Activated CD4-positive, alpha-beta memory T cell treated with anti-CD3 and anti-CD28 coated beads, Interleukin-2, amount 10 ng/mL, durations not matched to agents 7 days and 5 days (primary cell): ENCODE measurements around the gene CCDC90B. TPM values are rescaled to one million over a fixed set of nuclear protein-coding genes. Genes with fewer than 3 reads are reported as not detected.
"Not testable (repeated sequence)": the region's sequence is repeated elsewhere in the genome, so short reads cannot be mapped to it uniquely, and the experiment has no call there.

ENCODE experiments used
- CTCF ChIA-PET: fragments of 350-600 bp; sonication (Branson Sonifier 250); formaldehyde crosslinking; loops from one replicate; lab custom pipeline; 2021; ENCODE audit warnings: antibody characterized with exemption, inconsistent platforms; lab: Charles Lee
- POLR2A ChIA-PET: fragments of 350-600 bp; sonication (Branson Sonifier 250); formaldehyde crosslinking; loops from one replicate; lab custom pipeline; 2021; ENCODE audit warnings: antibody characterized with exemption; lab: Charles Lee
- DNase-seq: peaks from one replicate; pipeline ENCODE4 v3.0.0-alpha.2; 2020
- H3K27ac Mint-ChIP-seq: one replicate; pipeline ENCODE4 v1.8.0; 2021; ENCODE audit warnings: mild to moderate bottlenecking, mixed read lengths
- H3K27me3 Mint-ChIP-seq: one replicate; pipeline ENCODE4 v1.8.0; 2021; ENCODE audit warnings: mixed read lengths
- H3K36me3 Mint-ChIP-seq: one replicate; pipeline ENCODE4 v1.8.0; 2021; ENCODE audit warnings: low read depth, mixed read lengths
- H3K4me1 Mint-ChIP-seq: one replicate; pipeline ENCODE4 v1.8.0; 2021; ENCODE audit warnings: mixed read lengths
- H3K4me3 Mint-ChIP-seq: one replicate; pipeline ENCODE4 v1.8.0; 2021; ENCODE audit warnings: mild to moderate bottlenecking, mixed read lengths
- H3K9me3 Mint-ChIP-seq: one replicate; pipeline ENCODE4 v1.8.0; 2021; ENCODE audit warnings: mixed read lengths
- total RNA-seq, 2 experiments: library from RNA; stranded (reverse); gene quantifications; one replicate each; pipeline ENCODE4 v1.2.3, GENCODE V29; 2021

Gene CCDC90B
- total RNA-seq, 2 experiments from 2014 or later: 29.7 to 31.5 TPM

DNA sequence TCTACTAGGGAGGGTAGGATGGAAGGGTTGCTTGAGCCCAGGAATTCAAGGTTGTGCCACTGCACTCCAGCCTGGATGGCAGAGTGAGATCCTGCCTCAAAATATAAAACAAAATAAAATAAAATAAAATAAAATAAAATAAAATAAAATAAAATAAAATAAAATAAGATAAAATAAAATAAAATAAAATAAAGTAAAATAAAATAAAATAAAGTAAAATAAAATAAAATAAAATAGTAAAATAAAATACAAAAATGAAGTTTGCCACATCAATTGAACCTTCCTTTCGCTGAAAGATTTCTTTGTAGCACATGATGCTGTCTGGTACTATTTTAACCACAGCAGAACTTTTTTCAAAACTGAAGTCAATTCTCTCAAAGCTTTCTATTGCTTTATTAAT lies 22.4 kb upstream of the CCDC90B start:
- POLR2A ChIA-PET, H3K4me3 Mint-ChIP-seq, H3K27ac Mint-ChIP-seq, DNase-seq, H3K9me3 Mint-ChIP-seq, H3K4me1 Mint-ChIP-seq, H3K36me3 Mint-ChIP-seq, H3K27me3 Mint-ChIP-seq: not testable (repeated sequence)
- CTCF ChIA-PET: interaction anchor here (4.0 kb wide), 1 partner anchor 15 kb away, joined by 16 read pairs; no protein-coding TSS in a partner anchor

DNA sequence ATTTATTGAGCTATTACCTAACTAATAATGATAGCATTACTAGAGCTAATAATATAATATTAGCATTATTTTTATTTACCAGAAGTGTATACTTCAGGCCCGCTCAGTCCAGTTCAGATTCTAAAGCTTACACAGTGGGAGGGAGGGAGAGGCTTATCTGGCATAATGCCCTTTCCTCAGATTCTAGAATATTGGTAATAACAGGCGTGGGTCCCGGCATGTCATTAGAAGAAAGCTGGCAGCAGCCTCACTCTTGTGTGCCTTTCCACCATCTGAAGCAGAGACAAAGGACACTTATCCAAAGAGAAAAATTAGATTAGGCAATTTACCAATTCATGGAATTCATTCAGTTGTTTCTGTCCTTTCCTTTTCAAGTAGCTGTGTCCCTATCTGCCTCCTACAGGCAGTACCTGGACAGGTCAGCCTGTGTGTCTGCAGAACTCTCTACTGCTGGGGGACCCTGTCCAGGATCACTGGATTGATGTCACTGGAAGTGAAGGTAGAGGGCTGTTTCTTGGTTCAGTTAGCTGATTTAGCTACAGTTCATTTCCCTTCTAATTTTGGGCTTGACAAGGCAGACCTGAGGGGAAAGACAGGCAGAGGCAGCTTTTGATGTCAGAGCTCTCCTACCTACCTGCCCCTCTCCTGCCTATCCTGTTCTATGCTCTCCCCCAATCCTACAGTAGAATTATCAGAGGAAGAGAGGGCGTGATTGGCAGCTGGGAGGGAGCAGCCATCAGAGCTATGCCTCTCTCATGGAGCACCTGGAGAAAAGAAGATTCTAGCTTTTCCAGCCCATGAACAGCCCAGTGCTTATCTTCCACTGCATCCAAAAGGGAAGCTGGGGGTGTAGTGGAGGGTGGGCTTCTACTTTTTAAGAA lies 20.3 kb upstream of the CCDC90B start:
- peaks cover 7% of the 10 kb centered on the region for H3K27me3 Mint-ChIP-seq
- DNase-seq: no peak
- H3K9me3 Mint-ChIP-seq: no peaks in the 10 kb centered on the region
- H3K36me3 Mint-ChIP-seq: no peaks in the 10 kb centered on the region
- CTCF ChIA-PET: interaction anchor here (4.0 kb wide), 1 partner anchor 13 kb away, joined by 16 read pairs; no protein-coding TSS in a partner anchor
- no peak overlapping the region for H3K27ac Mint-ChIP-seq
- no peaks in the 10 kb centered on the region for H3K4me1 Mint-ChIP-seq
- H3K4me3 Mint-ChIP-seq: no peak overlapping the region
- POLR2A ChIA-PET: no interaction called here

DNA sequence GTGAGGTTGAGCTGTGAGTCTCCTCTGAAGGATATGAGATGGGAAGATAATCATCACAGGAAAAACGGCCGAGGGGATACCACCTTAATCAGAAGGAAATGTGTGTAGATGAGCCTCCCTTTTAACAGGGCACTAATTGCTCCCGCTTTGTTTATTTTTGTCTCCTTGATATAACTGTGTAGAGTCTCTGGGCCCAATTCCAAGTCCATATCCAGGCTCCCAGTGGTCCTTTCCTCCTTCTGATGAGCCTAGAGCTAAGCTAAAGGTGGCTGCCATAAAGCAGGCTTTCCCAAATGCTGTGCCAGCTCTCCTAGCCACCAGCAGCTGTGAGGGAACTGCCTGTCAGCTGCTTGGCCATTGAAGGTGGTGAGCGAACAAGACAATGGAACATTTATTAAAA lies 17.1 kb upstream of the CCDC90B start:
- DNase-seq: no peak
- ChIA-PET POLR2A (no interaction called here), CTCF (interaction anchor here (3.3 kb wide), 1 partner anchor 11 kb away, joined by 15 read pairs; no protein-coding TSS in a partner anchor)
- Mint-ChIP-seq H3K9me3 (no peaks in the 10 kb centered on the region), H3K4me3 (no peak overlapping the region), H3K27me3 (peaks cover 10% of the 10 kb centered on the region), H3K36me3 (no peaks in the 10 kb centered on the region), H3K4me1 (no peaks in the 10 kb centered on the region), H3K27ac (no peak overlapping the region)

DNA sequence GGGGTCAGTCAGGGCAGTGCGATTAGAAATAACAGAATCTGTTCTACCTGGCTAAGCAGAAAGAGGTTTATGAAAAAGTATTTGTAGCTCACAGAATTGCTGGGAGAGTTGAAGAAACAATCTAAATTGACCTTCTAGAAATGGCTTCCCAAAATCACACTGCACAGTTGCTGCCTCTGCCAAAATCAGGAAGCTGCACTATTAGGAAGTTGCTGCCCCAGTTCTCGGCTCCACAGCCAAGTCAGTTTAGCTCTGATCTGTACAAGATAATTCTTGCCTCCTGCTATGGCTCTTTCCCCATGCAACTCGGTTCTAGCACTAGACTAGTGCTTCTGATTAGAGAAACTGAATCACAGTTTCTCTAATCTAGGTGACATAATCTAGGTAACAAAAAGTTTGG lies 16.0 kb upstream of the CCDC90B start:
- ChIA-PET POLR2A (no interaction called here), CTCF (interaction anchor here (3.3 kb wide), 1 partner anchor 9 kb away, joined by 15 read pairs; no protein-coding TSS in a partner anchor)
- H3K4me3 Mint-ChIP-seq: no peak overlapping the region

DNA sequence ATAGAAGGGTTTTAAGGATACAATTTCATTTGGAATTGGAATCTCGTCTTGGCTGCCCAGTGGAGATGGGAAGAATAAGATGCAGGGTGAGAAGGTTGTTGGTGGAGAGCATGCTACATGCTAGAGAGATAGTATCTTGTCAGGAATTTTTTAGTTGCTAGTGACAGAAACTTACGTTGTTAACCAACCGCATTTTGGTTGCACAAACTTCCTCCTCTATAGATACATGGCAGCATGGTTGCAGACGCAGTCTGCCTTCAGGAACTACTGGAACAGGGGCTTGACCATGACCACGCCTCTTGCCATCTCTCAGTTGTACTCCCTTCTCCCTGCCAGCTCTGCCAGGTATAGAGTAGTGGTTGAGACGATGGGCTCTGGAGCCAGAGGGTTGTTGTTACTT lies 13.5 kb upstream of the CCDC90B start:
- H3K9me3 Mint-ChIP-seq: no peaks in the 10 kb centered on the region
- CTCF ChIA-PET: no interaction called here
- H3K27me3 Mint-ChIP-seq: peaks cover 10% of the 10 kb centered on the region
- H3K4me1 Mint-ChIP-seq: no peaks in the 10 kb centered on the region
- POLR2A ChIA-PET: no interaction called here
- H3K27ac Mint-ChIP-seq: no peak overlapping the region
- H3K4me3 Mint-ChIP-seq: no peak overlapping the region
- no peak for DNase-seq
- H3K36me3 Mint-ChIP-seq: no peaks in the 10 kb centered on the region

More for the DNA sequence above, 16.0 kb upstream of the CCDC90B start:
- H3K27ac Mint-ChIP-seq: no peak overlapping the region
- DNase-seq: no peak
- no peaks in the 10 kb centered on the region for H3K36me3 Mint-ChIP-seq
- H3K4me1 Mint-ChIP-seq: no peaks in the 10 kb centered on the region
- H3K27me3 Mint-ChIP-seq: peaks cover 6% of the 10 kb centered on the region
- no peaks in the 10 kb centered on the region for H3K9me3 Mint-ChIP-seq

DNA sequence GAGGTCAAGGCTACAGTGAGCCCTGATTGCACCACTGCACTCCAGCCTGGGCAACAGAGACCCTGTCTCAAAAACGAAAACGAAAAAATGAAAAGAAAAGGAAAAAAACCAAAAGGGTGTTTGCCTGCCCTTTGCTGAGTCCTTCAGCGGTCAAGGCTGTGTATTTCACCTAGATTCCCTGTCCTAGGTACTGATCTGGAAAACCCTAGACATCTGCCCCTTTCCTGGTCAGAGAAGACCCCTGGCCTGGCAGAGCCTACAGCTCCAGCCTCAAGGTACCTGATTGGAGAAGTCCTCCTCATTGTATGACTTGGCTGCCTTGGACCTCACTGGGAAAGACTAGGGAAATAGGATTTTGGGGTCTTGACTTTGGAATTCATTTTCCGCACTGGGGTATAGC lies 8.0 kb upstream of the CCDC90B start:
- POLR2A ChIA-PET: no interaction called here
- H3K27ac Mint-ChIP-seq: no peak overlapping the region
- no peak overlapping the region for H3K4me3 Mint-ChIP-seq
- no peaks in the 10 kb centered on the region for H3K9me3 Mint-ChIP-seq
- peaks cover 5% of the 10 kb centered on the region for H3K4me1 Mint-ChIP-seq
- H3K27me3 Mint-ChIP-seq: peaks cover 16% of the 10 kb centered on the region
- H3K36me3 Mint-ChIP-seq: no peaks in the 10 kb centered on the region
- CTCF ChIA-PET: interaction anchor here (2.9 to 3.3 kb wide), 3 partner anchors 11 to 21 kb away, joined by 11 to 20 read pairs (median 16); no protein-coding TSS in a partner anchor
- no peak for DNase-seq

DNA sequence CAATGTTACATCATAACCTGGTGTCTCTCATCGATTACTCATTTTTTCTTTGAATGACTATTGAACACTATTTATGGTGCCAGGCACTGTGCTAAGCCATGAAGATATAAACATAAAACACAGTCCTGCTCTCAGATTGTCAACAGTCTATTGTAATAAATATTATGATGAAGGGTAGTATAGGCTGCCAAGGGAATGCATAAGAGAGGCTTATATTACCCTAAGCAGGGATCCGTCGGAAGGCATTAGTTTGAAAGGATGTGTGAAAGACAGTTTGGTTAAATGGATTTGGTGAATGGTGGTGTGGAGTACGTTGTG lies 7.2 kb upstream of the CCDC90B start:
- Mint-ChIP-seq H3K27ac (no peak overlapping the region), H3K4me1 (peaks cover 5% of the 10 kb centered on the region), H3K4me3 (no peak overlapping the region), H3K27me3 (peaks cover 16% of the 10 kb centered on the region), H3K9me3 (no peaks in the 10 kb centered on the region), H3K36me3 (no peaks in the 10 kb centered on the region)
- ChIA-PET CTCF (interaction anchor here (0.8 to 3.3 kb wide), 23 partner anchors 9 to 535 kb away, joined by 3 to 20 read pairs (median 5); partner anchors contain the start of genes ANKRD42 and PRCP), POLR2A (interaction anchor here (1.1 to 1.6 kb wide), 2 partner anchors 217 to 393 kb away, joined by 3 to 4 read pairs; partner anchors contain the start of gene PRCP)
- no peak for DNase-seq

DNA sequence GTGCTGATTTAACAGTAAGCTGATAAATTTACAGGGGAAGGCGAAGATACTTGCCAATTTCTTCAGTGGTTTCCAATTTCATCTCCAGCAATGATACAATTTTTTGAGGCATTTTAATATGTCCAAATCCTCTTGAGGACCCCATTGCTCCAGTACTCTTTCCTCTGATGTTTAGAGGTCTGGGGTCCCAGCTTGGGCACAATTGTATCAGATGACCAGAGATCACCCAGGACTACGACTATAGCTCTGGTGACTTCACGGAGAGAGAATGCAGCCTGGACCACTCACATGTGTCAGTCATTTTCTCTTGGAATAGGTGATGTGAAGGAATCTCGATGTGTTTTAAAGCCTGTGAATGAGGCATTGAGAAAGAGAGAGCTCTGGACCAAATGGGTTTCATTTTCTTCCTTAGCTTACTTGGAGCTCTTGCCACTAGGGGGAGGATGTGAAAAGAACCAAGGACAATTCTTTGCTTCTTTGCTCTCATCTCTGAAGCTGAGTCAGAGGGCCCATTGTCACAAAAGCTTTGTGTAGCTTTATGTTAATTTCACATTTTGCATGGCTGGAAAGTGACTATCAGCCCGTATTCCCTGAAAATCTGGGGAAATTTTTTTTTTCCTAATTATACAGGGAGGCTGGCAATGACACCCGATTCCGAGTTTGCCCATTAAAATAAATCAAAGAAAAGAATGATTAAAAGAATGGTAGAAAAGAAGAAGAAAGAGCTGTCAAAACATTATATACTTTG lies 6.7 kb upstream of the CCDC90B start:
- peaks cover 5% of the 10 kb centered on the region for H3K4me1 Mint-ChIP-seq
- no peak overlapping the region for H3K27ac Mint-ChIP-seq
- ChIA-PET POLR2A (interaction anchor here (0.6 to 1.6 kb wide), 5 partner anchors 16 to 608 kb away, joined by 3 to 4 read pairs (median 4); partner anchors contain the start of genes DDIAS and PRCP), CTCF (interaction anchor here (0.8 to 3.3 kb wide), 25 partner anchors 10 to 535 kb away, joined by 3 to 20 read pairs (median 5); partner anchors contain the start of genes ANKRD42 and PRCP)
- H3K27me3 Mint-ChIP-seq: peaks cover 16% of the 10 kb centered on the region
- H3K4me3 Mint-ChIP-seq: no peak overlapping the region
- H3K9me3 Mint-ChIP-seq: no peaks in the 10 kb centered on the region
- no peaks in the 10 kb centered on the region for H3K36me3 Mint-ChIP-seq
- no peak for DNase-seq

DNA sequence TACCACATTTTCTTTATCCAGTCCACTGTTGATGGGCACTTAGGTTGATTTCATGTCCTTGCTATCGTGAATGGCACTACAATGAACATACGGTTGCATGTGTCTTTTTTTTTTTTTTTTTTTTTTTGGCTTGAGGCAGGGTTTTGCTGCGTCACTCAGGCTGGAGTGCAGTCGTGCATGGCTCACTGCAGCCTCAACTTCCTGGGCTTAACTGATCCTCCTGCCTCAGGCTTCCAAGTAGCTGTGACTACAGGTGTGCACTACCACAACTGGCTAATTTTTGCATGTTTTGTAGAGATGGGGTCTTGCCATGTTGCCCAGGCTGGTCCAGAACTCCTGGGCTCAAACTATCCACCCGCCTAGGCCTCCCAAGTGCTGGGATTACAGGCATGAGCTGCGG lies 1.5 kb upstream of the CCDC90B start:
- H3K36me3 Mint-ChIP-seq: peaks cover 13% of the 10 kb centered on the region
- POLR2A ChIA-PET: no interaction called here
- peaks cover 3% of the 10 kb centered on the region for H3K9me3 Mint-ChIP-seq
- no peak overlapping the region for H3K27ac Mint-ChIP-seq
- DNase-seq: no peak
- peaks cover 4% of the 10 kb centered on the region for H3K27me3 Mint-ChIP-seq
- H3K4me1 Mint-ChIP-seq: peaks cover 31% of the 10 kb centered on the region
- CTCF ChIA-PET: no interaction called here
- no peak overlapping the region for H3K4me3 Mint-ChIP-seq

DNA sequence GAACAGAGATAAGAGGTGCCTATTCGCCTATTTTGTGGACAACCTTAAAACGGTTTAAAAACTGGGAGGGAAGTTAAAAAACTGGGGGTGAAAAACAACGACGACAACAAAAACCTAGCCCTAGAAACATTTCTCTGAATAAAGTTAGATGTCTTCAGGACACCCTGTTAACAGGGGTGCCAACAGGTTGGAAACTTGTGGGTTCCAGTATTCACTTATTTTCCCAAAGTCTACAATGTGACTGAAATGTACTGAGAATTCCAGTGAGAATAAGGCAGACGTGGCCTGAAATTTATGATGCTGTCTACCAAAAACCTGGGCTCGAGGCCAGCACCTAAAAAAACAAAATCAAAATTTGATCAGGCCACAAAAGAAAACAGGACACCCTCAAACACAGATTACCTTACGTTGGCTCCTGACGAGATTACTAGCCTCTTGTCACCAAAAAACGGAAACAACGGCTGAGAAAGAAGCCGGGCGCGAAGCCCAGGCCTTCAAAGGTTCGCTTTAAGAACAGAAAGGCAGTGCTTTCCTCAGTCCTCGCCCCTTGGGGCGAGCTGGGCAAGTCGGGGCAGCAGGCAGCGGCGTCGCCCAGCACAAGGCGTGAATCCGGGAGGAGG lies 906 bp downstream of the CCDC90B start:
- POLR2A ChIA-PET: interaction anchor here (0.8 to 2.9 kb wide), 14 partner anchors 9 to 424 kb away, joined by 3 to 35 read pairs (median 6); partner anchors contain the start of genes ANKRD42, DDIAS, PCF11 and PRCP
- Mint-ChIP-seq H3K9me3 (peaks cover 3% of the 10 kb centered on the region), H3K4me3 (peak overlapping the region; percentile 92)

DNA sequence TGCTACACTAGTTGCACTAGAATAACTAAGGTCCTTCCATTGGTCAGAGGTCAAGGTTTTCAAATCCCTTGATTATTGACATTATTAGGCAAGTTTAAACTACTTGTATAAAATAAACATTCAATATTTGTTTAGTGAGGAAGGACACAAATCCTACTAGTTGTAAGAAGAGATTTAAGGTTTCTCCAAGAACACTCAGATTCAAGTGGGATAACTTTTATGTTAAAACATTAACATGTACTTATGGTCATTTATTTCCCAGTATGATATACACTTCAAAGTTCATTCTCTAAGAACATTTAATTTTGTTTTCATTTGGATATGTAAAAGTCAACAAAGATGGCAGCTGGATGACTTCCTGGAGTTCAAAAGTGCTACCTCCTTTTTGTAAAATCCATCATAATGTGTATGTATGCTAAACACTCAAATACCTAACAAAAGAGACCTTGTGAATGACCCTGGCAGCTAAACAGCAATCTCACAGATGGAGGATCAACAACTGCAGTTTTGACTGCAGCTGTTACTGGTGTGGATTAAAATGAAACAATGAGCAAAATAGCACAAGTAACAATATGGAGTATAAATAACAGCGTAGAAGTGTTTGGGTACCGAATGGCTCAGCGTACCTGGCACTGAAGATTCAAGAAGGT lies 1.5 kb downstream of the CCDC90B start:
- DNase-seq: no peak
- Mint-ChIP-seq H3K4me1 (peaks cover 33% of the 10 kb centered on the region), H3K27ac (peak overlapping the region; percentile 97), H3K36me3 (peaks cover 25% of the 10 kb centered on the region), H3K4me3 (peak overlapping the region; percentile 92), H3K9me3 (peaks cover 3% of the 10 kb centered on the region), H3K27me3 (no peaks in the 10 kb centered on the region)
- ChIA-PET POLR2A (interaction anchor here (1.0 to 2.9 kb wide), 4 partner anchors 8 to 384 kb away, joined by 4 to 35 read pairs (median 8); partner anchors contain the start of genes DDIAS, PCF11 and PRCP), CTCF (interaction anchor here (1.1 to 3.6 kb wide), 4 partner anchors 8 to 384 kb away, joined by 3 to 20 read pairs (median 4); partner anchors contain the start of gene PRCP)

More for the DNA sequence above, 906 bp downstream of the CCDC90B start:
- H3K36me3 Mint-ChIP-seq: peaks cover 21% of the 10 kb centered on the region
- peak overlapping the region; percentile 97 for H3K27ac Mint-ChIP-seq
- peaks cover 33% of the 10 kb centered on the region for H3K4me1 Mint-ChIP-seq
- H3K27me3 Mint-ChIP-seq: no peaks in the 10 kb centered on the region
- no peak for DNase-seq
- CTCF ChIA-PET: interaction anchor here (1.4 to 2.2 kb wide), 3 partner anchors 36 to 384 kb away, joined by 4 to 6 read pairs (median 6); partner anchors contain the start of genes DDIAS and PCF11
